ENCODE data around the gene MAP10. TPM values are rescaled to one million over a fixed set of nuclear protein-coding genes. Genes with fewer than 3 reads are reported as not detected.

MAP10 gene
- total and polyA plus RNA-seq, 9 donors: 1.9 to 4.6 (median 2.4) TPM

- no peak overlapping the region for H3K27ac ChIP-seq
- 95 to 100% (median 100%) methylated on average over 1 of the region's 1 CpG for WGBS, 3 donors
- H3K9me3 ChIP-seq: no peaks in the 10 kb centered on the region
- no peak overlapping the region for H3K4me3 ChIP-seq
- H3K36me3 ChIP-seq: no peaks in the 10 kb centered on the region
- DNase-seq: no peak
- TF ChIP-seq EP300 (IDR thresholded peaks at IDR 0.05) (no peak), POLR2A (IDR thresholded peaks at IDR 0.05) (no peak), CTCF (IDR thresholded peaks at IDR 0.05) (no peak)
- no peaks in the 10 kb centered on the region for H3K27me3 ChIP-seq
- H3K4me1 ChIP-seq (ENCODE audit: insufficient read depth): no peaks in the 10 kb centered on the region
- intact Hi-C loops (cut with DNase I): no loop called here
Measured at GRCh38 chr1:232820431-232820830, 15.2 kb downstream of the MAP10 start.

GRCh38 chr1:232822530-232822929, 17.3 kb downstream of the MAP10 start:
- DNase-seq: no peak
- H3K27me3 ChIP-seq: no peaks in the 10 kb centered on the region
- TF ChIP-seq EP300 (IDR thresholded peaks at IDR 0.05) (no peak), POLR2A (IDR thresholded peaks at IDR 0.05) (no peak), CTCF (IDR thresholded peaks at IDR 0.05) (no peak)
- 26 to 36% (median 35%) methylated on average over 2 of the region's 2 CpGs for WGBS, 3 donors
- H3K36me3 ChIP-seq: no peaks in the 10 kb centered on the region
- no peaks in the 10 kb centered on the region for H3K4me1 ChIP-seq (ENCODE audit: insufficient read depth)
- no peaks in the 10 kb centered on the region for H3K9me3 ChIP-seq
- intact Hi-C loops (cut with DNase I): no loop called here
- no peak overlapping the region for H3K4me3 ChIP-seq
- no peak overlapping the region for H3K27ac ChIP-seq

GRCh38 chr1:232826318-232826717, 21.1 kb downstream of the MAP10 start:
- H3K4me3 ChIP-seq: no peak overlapping the region
- H3K27ac ChIP-seq: no peak overlapping the region
- H3K9me3 ChIP-seq: no peaks in the 10 kb centered on the region
- no peaks in the 10 kb centered on the region for H3K4me1 ChIP-seq (ENCODE audit: insufficient read depth)
- H3K27me3 ChIP-seq: no peaks in the 10 kb centered on the region
- TF ChIP-seq CTCF (IDR thresholded peaks at IDR 0.05) (no peak), POLR2A (IDR thresholded peaks at IDR 0.05) (no peak), EP300 (IDR thresholded peaks at IDR 0.05) (no peak)
- intact Hi-C loops (cut with DNase I): no loop called here
- 83 to 93% (median 91%) methylated on average over 1 of the region's 1 CpG for WGBS, 3 donors
- DNase-seq: no peak
- H3K36me3 ChIP-seq: no peaks in the 10 kb centered on the region

GRCh38 chr1:232830661-232831060, 25.4 kb downstream of the MAP10 start:
- Histone ChIP-seq H3K4me1 (ENCODE audit: insufficient read depth) (no peaks in the 10 kb centered on the region), H3K36me3 (no peaks in the 10 kb centered on the region), H3K9me3 (no peaks in the 10 kb centered on the region), H3K4me3 (no peak overlapping the region), H3K27ac (no peak overlapping the region), H3K27me3 (no peaks in the 10 kb centered on the region)
- TF ChIP-seq EP300 (IDR thresholded peaks at IDR 0.05): no peak
- TF ChIP-seq CTCF (IDR thresholded peaks at IDR 0.05): no peak
- no peak for TF ChIP-seq POLR2A (IDR thresholded peaks at IDR 0.05)
- 91 to 98% (median 98%) methylated on average over 2 of the region's 2 CpGs for WGBS, 3 donors
- intact Hi-C loops (cut with DNase I): no loop called here
- no peak for DNase-seq

- intact Hi-C loops (cut with DNase I): no loop called here
- no peaks in the 10 kb centered on the region for H3K4me1 ChIP-seq (ENCODE audit: insufficient read depth)
- no peaks in the 10 kb centered on the region for H3K36me3 ChIP-seq
- DNase-seq: no peak
- H3K4me3 ChIP-seq: no peak overlapping the region
- TF ChIP-seq POLR2A (IDR thresholded peaks at IDR 0.05) (no peak), CTCF (IDR thresholded peaks at IDR 0.05) (no peak), EP300 (IDR thresholded peaks at IDR 0.05) (no peak)
- 73 to 98% (median 91%) methylated on average over 2 of the region's 2 CpGs for WGBS, 3 donors
- H3K27me3 ChIP-seq: no peaks in the 10 kb centered on the region
- H3K27ac ChIP-seq: no peak overlapping the region
- H3K9me3 ChIP-seq: no peaks in the 10 kb centered on the region
Measured at GRCh38 chr1:232831895-232832294, 26.7 kb downstream of the MAP10 start.

All from ovary (tissue), 9 donors.